ENCODE measurements around the gene GAMT.

GRCh38 chr19:1449467-1450442 is 48.4 kb upstream of the GAMT start, which contains the start of gene APC2:
- TF ChIP-seq CTCF (IDR thresholded peaks at IDR 0.05; ENCODE audit: borderline replicate concordance, extremely low read depth, low read length, poor library complexity, severe bottlenecking) (no peak), EZH2 (IDR thresholded peaks at IDR 0.05; ENCODE audit: borderline replicate concordance, low read depth, low read length, severe bottlenecking) (no peak)
